8988T (cell line): ENCODE measurements around the gene ADISSP.

ENCODE experiments used
- DNase-seq: peaks from one replicate; pipeline ENCODE4 v3.0.0; 2011

Gene ADISSP

GRCh38 chr20:3735768-3736167 is 31.8 kb downstream of the ADISSP start:
- DNase-seq: no peak

GRCh38 chr20:3734111-3734843 is 33.3 kb downstream of the ADISSP start:
- peak; percentile 18 for DNase-seq

- peak; percentile 18 for DNase-seq
Observed at GRCh38 chr20:3733119-3733995, 34.2 kb downstream of the ADISSP start.

GRCh38 chr20:3732327-3733118 is 35.0 kb downstream of the ADISSP start, which contains the start of gene HSPA12B:
HSPA12B (plus strand) TSS chr20:3732685; CDS start chr20:3738675, 5,990 bp downstream.
- peak; percentile 13 for DNase-seq

GRCh38 chr20:3731944-3732326 is 35.6 kb downstream of the ADISSP start:
- DNase-seq: peak; percentile 14

GRCh38 chr20:3730803-3731672 is 36.5 kb downstream of the ADISSP start:
- DNase-seq: peak; percentile 15

GRCh38 chr20:3729811-3730540 is 37.6 kb downstream of the ADISSP start:
- peak; percentile 13 for DNase-seq

GRCh38 chr20:3729378-3729777 is 38.2 kb downstream of the ADISSP start:
- DNase-seq: peak; percentile 21

GRCh38 chr20:3728876-3729275 is 38.7 kb downstream of the ADISSP start:
- DNase-seq: peak; percentile 65

- peak; percentile 13 for DNase-seq
Observed at GRCh38 chr20:3728354-3728753, 39.2 kb downstream of the ADISSP start.

- no peak for DNase-seq
Observed at GRCh38 chr20:3727401-3728021, 40.0 kb downstream of the ADISSP start.

- DNase-seq: no peak
Observed at GRCh38 chr20:3724356-3724755, 43.2 kb downstream of the ADISSP start.

GRCh38 chr20:3723284-3723683 is 44.3 kb downstream of the ADISSP start:
- no peak for DNase-seq

GRCh38 chr20:3721912-3722311 is 45.6 kb downstream of the ADISSP start:
- peak; percentile 1 for DNase-seq

- peak; percentile 1 for DNase-seq
Observed at GRCh38 chr20:3720626-3721025, 46.9 kb downstream of the ADISSP start.

- DNase-seq: no peak
Observed at GRCh38 chr20:3720068-3720467, 47.5 kb downstream of the ADISSP start.

- DNase-seq: no peak
Observed at GRCh38 chr20:3719046-3719445, 48.5 kb downstream of the ADISSP start.

- peak; percentile 70 for DNase-seq
Observed at GRCh38 chr20:3716195-3716834, 51.2 kb downstream of the ADISSP start.

- DNase-seq: peak; percentile 1
Observed at GRCh38 chr20:3714092-3714491, 53.5 kb downstream of the ADISSP start.

GRCh38 chr20:3712279-3712873 is 55.2 kb downstream of the ADISSP start, which contains the start of gene SIGLEC1:
SIGLEC1 (minus strand) TSS chr20:3712600; CDS start chr20:3707128, 5,472 bp downstream.
- peak; percentile 5 for DNase-seq
